GM20000 (cell line): ENCODE results near the gene BFSP2.
A peak's percentile ranks its signal among the peaks of the same experiment; 100 is the strongest.

Experiments
- DNase-seq: peaks from one replicate; pipeline ENCODE4 v3.0.0; 2012; ENCODE audit warnings: low spot score
- CTCF ChIP-seq: IDR thresholded peaks from 2 replicates; pipeline ENCODE4 v1.5.1; 2012; ENCODE audit warnings: mild to moderate bottlenecking, control low read depth; ENCODE audit errors: extremely low read depth, missing control alignments

BFSP2 gene

GRCh38 chr3:133439563-133439962 lies 39.7 kb downstream of the BFSP2 start:
- no peak for DNase-seq
- TF ChIP-seq CTCF = no peak

- TF ChIP-seq CTCF = no peak
- DNase-seq = no peak
Measured at GRCh38 chr3:133440652-133441051, 40.8 kb downstream of the BFSP2 start.

GRCh38 chr3:133441867-133442270 lies 42.0 kb downstream of the BFSP2 start:
- no peak for TF ChIP-seq CTCF
- DNase-seq = peak; percentile 57

GRCh38 chr3:133442518-133442917 lies 42.7 kb downstream of the BFSP2 start:
- DNase-seq = no peak
- TF ChIP-seq CTCF = no peak

GRCh38 chr3:133443649-133444422 lies 44.0 kb downstream of the BFSP2 start:
- no peak for DNase-seq

GRCh38 chr3:133444423-133444774 lies 44.5 kb downstream of the BFSP2 start:
- DNase-seq = no peak
- no peak for TF ChIP-seq CTCF

More at GRCh38 chr3:133443649-133444422, 44.0 kb downstream of the BFSP2 start:
- no peak for TF ChIP-seq CTCF

GRCh38 chr3:133445108-133445507 lies 45.3 kb downstream of the BFSP2 start:
- DNase-seq = no peak
- no peak for TF ChIP-seq CTCF
